Tibial nerve (tissue), 4 donors: ENCODE results near the gene GTPBP8.

Experiments used
- EP300 ChIP-seq, 2 donors: sonication (generic); formaldehyde crosslinking; IDR thresholded peaks; one replicate each; pipeline ENCODE4 v1.6.1; 2017; ENCODE audit warnings: antibody characterized with exemption in 2 of 2, mild to moderate bottlenecking in 1 of 2
- POLR2A ChIP-seq, 2 donors: fragments of 450-650 bp; IDR thresholded peaks; one replicate each; pipeline ENCODE4 v1.6.1; 2017; ENCODE audit warnings: antibody characterized with exemption in 2 of 2, mild to moderate bottlenecking in 2 of 2, moderate library complexity in 2 of 2
- TF ChIP-seq, protein P1 (sequence below), 5 experiments: fragments of 200-600 bp in 3 of 5; fragments of 450-650 bp in 2 of 5; sonication (generic) in 3 of 5; IDR thresholded peaks; one replicate each; pipeline ENCODE4 v1.5.1; 2016 to 2019; ENCODE audit warnings: antibody characterized with exemption in 5 of 5, mild to moderate bottlenecking in 3 of 5, moderate library complexity in 2 of 5

DNA sequence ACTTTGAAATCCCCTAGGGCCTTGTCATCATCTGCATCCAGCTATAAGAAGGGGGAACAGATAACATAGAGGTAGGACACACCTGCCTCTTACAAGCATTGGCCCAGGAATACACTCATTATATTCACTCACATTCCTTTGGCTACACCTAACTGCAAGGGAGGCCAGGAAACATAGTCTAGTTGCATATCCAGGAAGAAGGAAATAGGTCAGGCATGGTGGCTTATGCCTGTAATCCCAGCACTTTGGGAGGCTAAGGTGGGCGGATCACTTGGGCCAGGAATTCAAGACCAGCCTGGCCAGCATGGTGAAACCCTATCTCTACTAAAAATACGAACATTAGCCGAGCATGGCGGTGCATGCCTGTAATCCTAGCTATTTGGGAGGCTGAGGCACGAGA lies 48.8 kb downstream of the GTPBP8 start:
- TF ChIP-seq, protein P1, sequence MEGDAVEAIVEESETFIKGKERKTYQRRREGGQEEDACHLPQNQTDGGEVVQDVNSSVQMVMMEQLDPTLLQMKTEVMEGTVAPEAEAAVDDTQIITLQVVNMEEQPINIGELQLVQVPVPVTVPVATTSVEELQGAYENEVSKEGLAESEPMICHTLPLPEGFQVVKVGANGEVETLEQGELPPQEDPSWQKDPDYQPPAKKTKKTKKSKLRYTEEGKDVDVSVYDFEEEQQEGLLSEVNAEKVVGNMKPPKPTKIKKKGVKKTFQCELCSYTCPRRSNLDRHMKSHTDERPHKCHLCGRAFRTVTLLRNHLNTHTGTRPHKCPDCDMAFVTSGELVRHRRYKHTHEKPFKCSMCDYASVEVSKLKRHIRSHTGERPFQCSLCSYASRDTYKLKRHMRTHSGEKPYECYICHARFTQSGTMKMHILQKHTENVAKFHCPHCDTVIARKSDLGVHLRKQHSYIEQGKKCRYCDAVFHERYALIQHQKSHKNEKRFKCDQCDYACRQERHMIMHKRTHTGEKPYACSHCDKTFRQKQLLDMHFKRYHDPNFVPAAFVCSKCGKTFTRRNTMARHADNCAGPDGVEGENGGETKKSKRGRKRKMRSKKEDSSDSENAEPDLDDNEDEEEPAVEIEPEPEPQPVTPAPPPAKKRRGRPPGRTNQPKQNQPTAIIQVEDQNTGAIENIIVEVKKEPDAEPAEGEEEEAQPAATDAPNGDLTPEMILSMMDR (IDR thresholded peaks at IDR 0.05): no peak
- TF ChIP-seq POLR2A (IDR thresholded peaks at IDR 0.05) (no peak), EP300 (IDR thresholded peaks at IDR 0.05) (no peak)
